Activated T-cell treated with anti-CD3 and anti-CD28 coated beads for 4 hours (primary cell): Measurements from ENCODE around the gene LRRC18.

Experiments
- DNase-seq: peaks from one replicate; pipeline ENCODE4 v3.0.0-alpha.2; 2020

The LRRC18 gene

DNA sequence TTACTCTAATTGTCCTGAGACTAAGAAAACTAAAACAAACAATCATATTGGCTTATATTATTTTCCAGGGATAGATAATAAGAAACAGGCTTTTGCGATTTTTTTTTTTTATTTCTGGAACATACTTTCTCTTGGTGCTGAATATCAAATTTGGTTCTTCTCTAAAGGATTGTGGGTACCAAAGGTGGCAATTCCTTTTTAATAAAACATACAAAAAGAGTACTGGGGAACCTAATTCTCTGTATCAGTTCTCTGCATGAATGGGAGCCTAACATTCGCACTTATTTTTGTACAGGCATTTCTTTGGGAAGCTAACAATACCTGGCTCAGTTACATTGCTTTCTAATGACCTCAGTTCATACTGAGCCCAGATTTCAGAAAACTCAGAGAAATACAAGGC lies 32.8 kb downstream of the LRRC18 start:
- DNase-seq = no peak

DNA sequence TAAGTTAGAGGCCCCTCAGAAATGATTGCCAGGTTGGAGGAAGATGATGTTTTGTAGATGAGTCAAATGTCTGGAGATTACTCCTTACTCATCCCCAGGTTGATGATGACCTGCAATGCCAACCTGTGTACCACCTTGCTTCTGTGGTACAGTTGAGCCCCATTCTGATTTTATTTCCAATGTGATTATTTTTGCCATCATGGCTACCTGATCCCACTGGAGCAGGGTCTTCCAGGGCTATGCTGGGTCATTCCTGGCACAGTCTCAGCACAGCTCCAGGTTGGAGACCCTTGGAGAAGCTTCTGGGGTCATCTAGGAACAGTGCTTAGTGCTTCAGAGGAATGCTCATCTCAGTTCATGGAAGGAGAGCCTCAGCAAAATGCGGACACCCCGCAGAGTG lies 34.3 kb downstream of the LRRC18 start:
- DNase-seq = no peak

DNA sequence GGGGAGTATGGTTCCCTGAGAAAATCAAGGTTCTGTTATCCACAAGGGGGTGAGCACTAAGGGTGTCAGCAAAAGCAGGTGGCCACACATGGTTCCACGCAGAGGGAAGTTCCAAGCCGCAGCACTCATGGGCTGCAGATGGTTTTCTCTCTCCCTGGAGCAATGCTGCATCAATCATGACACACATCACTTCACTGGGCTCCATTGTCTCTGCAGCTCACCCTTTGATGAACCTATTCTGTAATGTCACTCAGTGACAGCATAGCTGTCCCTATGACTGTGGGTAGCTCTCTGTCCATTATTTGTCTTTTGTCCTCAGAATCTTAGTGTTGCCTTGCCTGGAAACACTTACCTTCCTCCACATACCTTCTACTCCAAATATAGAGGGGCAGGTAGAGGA lies 34.8 kb downstream of the LRRC18 start:
- no peak for DNase-seq

DNA sequence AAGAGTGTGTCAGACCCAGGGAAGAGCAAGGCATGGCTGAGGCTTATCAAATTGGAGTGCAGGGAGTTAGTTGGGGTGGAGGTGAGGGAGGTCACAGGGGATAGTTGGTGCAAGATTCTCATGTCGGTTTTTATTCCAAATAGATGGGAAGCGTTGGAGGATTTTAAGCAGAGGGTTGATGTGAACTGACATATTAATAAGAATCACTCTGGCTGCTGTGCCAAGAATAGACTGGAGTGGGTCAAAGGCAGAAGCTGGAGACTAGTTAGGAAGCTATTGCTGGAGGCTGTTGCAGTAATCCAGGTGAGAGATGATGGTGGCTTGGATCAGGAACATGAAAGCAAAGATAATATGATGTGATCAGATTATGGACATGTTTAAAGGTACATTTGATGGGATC lies 36.5 kb downstream of the LRRC18 start:
- DNase-seq = no peak

DNA sequence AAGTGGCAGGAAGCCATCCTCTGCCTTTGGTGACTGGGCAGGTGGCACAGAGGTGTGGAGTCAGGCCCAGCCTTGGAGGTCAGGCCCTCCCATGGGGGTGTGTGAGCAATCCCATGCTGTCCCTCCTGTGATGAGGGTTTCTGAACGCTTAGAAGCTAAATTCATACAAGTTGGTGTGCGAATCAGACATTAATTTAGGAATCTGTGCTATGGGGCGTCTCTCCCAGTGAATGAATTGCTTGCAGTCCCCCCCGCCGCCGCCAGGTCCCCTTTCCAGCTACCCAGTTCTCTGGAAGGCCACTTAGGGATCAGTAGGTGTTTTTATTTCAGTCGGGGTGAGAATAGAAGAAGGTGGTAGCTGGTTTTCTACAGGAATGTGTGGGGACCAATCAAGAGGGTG lies 37.5 kb downstream of the LRRC18 start:
- no peak for DNase-seq

DNA sequence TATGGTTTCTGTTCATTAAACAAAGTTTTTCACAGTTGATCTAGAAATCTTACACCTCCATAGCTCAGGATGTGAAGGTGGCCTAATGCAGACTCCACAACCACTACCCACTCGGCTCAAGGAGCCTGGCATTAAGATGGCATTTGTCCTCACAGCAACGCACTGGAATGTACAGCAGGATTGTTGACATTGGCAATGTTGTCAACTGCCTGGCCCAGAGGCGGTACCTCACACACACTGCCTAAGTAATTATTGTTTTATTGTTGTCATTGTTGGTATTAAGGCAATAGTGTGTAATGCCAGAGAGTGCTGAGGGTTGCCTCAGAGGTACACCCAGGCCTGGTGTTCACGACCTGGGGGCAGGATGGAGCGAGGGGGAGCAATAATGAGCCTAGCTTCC lies 38.3 kb downstream of the LRRC18 start:
- no peak for DNase-seq

DNA sequence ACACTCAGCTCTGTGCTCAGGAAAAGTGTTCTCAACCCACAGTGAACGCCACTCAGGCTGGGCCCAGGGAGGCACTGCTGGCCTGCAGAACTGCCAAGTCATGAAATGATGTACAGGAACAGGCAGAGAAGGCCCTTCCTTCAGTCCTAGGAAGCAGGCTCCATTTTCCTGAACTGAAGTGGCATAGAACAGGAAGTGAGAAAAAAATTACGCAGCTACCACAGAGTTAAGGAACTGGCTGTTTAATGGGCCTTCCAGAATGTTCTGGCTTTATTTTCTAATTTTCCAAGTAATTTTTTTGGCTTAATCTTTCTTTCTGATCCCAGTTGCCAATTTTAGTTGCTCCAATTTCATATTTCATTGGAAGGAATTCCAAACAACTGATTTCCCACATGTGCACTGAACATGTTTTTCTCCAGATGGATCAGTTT lies 39.3 kb downstream of the LRRC18 start:
- DNase-seq = no peak

DNA sequence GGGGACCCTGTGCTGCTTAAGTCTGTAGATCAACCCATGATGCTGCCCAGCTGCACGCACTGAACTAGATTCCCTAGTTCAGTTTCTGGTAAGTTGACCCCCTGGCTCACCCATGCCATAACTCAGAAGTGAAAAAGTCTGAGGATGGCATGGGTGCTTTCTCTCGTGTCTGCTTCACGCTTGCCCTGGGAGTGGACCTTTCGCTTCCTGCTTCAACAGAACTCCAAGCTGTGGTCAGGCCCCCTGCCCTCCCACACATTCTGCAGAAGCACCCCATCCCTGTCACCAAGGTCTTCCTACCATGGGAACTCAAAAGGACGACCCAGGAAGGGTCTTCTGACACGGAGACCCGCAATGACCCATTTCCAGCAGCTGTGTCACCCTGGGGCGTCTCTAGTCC lies 39.9 kb downstream of the LRRC18 start:
- no peak for DNase-seq

DNA sequence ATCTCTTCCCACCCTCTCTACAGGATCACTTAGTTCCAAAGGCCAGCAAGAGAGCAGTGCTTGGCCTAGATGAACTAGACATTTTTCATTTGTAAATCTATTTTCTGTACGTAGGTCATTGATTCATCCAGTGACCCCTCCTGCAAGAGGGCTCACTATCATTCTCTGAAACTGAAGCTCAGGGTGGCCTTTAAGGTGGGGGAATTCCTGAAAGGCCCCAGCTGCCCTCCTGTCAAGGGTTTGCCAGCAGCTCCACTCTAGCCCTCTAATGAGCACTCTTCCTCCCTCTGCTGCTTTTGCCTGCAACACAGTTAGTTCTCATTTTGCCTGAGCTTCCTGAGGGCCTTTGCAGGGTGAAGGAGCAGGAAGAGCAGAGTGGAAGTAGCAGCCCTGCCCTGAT lies 41.2 kb downstream of the LRRC18 start:
- no peak for DNase-seq

DNA sequence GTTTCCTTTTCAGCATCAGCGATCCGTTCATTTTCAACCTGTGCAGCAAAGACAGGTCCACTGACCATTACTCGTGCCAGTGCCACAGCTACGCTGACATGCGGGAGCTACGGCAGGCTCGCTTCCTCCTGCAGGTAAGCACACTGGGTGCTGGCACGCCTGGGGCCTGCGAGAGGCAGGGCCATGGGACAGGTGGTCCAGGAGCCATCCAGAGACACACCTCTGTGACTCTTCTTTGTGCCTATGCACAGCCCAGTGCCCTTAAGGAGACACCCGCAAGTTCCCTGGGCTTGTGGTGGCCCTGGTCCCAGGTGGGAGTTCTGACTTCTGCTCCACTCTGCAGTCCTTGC lies 42.2 kb downstream of the LRRC18 start:
- DNase-seq = no peak

DNA sequence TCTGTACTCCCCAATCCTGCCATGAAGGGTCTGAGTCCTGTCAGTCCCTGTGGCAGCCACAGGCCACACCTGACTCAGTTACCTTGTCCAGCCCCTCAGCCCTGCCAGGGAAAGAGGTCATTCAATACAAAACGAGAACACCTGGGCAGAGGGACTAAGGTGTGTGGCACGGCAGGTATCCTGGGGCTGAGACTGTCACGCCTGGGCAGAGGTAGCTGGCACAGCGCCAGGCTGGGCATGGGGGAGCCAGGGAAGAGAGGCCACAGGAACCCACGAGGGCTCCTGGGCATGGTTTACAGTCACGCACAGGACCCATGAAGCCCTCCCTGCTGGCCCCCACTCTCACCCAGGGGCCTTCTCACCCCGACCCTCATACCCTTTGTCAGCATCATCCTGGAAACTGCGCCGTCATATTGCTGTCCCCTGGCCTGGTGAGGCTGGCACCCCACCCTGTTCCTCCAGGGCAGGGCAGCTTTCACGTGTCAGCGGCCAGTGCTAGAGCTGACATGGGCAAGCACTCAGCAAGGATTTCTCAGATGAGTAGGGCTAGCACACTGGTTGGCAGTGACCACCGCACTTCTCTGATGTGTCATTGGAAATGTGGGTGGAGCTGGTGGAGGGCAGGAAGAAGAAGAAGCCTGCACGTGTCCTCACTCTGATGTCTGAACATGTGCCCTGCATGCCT lies 42.7 kb downstream of the LRRC18 start:
- no peak for DNase-seq

DNA sequence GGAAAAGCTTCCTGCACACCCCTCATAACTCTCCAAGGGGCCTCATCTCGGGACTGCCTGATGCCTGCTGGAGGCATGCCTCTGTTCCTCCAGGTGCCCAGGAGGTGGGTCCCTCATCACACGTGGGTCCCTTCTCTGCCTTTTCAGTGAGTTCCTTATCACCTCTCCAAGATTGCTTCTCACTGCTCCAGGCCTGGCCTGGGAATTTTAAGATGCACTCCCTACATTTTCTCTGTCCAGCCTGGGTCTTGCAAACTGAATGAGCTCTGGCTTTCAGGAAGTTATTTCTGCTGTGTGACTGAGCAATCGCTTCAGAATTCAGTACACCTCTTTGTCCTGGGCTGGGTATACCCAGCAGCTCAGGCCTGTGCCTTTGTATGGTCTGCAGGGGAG lies 43.8 kb downstream of the LRRC18 start:
- DNase-seq = no peak

DNA sequence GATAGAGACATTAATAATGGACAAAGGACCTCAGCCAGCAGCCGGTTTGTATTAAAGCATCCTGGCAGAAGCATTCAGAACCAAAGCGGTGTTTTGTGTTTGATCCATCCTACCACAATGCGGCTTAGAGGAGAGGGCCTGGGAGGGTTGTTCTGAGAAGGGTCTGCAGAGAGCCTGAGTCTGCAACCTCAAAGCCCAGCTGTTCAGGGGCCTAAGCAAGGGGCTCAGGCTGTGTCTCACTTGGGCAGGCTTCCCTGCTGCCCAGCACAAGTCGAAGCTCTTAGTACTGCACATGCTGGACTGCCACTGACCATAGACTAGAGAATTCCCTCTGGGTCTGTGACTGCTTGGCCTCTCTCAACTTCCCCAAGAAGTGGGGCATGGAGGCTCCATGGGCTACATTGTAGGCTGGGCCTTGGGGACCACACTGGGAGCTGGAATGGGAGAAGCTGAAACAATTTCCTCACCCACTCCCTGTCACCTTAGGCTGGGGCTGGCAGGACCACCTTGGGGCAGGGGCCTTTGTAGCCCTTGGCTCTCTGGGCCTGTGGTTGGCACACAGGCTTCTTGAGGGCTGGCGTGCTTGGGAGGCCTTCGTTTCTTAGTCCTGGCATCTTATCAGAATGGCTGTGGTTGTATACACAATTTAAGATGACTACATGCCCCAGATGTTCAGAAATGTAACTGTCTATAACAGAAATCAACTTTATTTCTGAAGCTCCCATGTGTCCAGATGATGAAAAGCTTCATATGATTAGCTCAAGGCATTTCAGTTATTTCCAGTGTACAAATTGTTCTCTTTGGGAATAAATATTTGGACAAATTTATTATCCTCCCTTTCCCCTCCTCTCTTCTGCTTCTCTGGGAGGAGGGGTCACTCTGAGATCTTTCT lies 44.5 kb downstream of the LRRC18 start:
- no peak for DNase-seq

DNA sequence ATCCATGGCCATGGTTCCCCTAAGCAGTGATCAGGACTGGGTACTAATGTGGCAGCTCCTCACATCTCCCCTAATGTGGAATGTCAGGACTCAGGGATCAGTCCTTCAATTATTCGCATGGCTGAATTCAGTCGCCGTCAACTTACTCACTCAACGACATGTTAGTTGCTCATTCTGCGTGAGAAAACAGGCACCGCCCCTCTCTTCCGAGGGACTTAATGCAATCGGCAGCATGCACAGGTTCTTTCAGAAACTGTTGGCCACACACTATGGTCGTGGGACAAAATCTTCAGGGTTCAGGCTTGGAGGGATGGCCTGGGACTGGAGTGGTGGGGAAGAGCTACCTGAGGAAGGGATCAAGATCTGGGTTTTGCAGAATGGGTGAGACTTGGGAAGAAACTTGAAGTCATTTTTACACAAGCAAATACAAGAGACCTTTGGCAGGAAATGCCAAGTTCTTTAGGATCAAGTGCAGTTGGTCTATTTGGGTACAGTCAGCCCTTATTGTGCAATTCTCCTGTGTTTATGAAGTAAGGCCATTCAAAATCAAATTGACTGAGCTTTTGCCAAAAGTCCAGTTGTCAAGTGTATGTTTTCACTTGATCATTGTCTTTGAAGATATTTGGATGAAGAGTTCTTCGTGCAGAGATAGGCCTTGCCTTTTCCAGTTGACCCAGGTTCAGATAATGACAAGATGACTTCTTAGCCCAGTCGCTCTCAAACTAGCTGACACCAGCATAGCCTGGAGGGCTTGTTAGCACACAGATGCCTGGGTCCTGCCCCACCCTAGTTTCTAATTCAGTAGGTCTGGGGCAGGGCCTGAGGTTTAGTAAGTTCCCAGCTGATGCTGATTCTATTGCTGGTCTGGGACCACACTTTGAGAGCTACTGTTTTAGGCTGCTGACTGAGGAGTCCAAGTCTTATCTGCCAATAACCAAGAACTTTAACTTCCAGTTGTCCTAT lies 48.5 kb downstream of the LRRC18 start:
- no peak for DNase-seq

DNA sequence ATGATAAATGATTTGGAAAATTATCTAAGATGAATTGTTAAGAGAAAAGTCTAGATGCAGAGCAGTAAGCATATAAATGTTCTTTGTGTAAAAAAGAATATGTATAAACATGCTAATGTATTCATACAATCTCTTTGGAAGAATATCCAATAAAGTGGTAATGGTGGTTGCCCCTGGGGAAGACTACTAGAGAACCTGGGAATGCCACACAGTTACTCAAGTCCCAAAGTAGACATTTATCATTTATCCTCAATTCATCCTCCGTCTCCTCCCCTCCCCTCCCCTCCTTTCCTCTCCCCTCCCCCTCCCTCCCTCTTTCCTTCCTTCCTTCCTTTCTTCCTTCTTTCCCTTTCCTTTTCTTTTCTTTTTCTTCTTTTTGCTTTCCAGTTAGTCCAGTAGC lies 51.7 kb downstream of the LRRC18 start:
- DNase-seq = no peak

DNA sequence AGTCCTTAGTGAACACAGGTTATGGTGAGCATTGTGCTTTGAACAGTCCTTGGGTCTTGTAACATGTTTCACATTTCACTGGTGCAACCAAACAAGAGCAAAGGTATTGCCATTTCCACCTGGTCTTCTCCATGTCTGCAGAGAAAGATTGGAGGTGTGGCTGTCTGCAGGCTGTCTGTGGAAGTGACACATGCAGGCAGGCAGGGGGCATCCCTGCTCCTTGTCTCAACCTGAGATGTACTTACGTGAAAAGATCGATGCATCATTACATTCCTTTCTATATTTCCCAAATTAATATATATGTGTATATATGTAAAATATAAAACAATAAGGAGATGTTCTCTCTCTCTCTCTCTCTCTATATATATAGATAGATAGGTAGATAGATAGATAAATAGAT lies 54.3 kb downstream of the LRRC18 start:
- no peak for DNase-seq

DNA sequence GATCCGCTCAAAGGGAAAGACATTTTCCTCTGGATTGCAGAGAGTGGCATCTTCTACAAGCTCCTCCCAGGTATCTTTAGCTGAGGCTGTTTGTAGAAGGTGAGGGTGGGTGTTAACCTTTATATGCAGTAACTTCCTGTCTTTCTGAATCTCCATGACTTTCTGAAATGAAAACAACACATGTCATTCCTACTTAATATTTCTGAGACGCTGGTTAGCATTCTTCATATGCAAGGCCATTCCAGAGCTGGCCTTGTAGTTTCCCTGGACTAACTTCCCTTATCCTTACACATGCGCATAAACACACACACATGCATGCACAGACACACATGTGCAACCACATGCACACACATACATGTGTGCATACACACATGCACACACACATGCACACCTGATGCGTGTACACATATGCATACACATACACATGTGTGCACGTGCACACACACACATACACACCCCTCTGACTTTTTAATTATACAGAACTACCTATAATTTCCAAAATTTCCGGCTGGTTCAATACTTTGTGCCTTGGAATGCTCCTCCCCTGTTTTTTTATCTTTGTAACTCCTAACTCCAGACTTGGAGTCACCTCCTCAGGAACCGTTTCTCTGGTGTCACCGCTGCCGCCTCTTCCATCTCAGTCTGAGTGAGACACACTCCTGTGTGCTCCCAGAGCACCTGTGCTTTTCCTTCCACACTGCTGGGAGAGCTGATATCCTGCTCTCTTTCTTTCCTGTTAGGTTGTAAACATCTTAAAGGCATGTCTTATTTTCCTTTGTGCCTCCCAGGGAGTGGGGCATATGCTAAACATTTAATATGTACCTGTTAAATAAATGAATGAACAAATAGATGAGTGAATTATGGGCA lies 55.2 kb downstream of the LRRC18 start:
- DNase-seq = no peak

DNA sequence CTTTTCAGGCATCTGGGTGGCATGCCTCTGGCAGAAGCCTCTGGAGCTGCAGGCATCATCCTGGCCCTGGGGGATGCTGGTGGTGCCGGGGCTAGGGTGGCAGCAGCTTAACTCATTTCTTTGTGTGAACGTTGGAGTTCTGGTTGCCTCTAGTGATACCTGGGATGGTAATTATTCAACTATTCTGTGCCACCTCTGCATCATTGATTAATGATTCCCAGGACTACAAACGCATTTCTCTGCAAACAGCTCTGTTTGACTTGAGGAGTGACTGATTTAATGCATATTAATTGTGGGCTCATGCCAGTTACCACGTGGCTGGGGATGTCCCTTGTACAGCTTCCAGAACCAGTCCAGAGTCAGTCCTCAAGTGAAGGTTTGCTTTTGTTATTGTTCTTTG lies 55.9 kb downstream of the LRRC18 start:
- no peak for DNase-seq

DNA sequence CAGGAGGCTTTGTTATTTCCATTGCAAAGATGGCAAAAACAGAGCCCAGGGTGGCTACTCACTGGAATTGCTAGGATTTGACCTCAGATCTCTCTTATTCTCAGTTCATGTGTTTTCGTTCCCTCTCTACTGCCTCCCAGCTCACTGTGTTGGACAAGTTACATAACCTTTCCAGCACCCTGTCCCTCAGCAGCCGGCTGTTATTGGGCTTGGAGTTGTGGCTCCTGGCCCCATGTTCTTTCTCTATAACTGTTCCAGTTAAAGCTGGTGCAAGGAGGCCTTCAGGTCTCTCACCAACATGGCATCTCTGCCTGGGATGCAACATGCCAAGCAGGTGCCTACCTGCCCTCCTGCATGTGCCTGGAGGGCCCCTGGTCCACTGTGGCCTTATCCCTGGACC lies 56.8 kb downstream of the LRRC18 start:
- no peak for DNase-seq

DNA sequence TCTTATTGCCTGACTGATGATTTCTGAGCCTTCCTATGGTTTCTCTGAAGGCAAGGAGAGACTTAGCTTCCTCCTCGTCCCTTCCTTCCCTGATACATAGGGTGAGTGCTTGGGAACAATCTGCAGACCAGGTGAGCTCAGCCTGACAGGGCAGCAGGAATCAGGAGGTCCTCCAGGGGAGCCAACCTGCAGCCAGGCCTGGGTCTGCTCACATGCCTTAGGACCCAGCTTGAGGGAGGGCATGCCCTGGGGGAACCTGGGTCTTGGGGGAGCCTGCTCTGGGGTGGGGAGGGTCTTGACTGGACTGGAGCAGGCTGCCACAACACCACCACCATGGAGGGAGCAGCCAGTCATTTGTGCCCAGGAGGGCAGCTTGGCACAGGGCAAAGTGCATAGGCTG lies 57.7 kb downstream of the LRRC18 start:
- DNase-seq = no peak

DNA sequence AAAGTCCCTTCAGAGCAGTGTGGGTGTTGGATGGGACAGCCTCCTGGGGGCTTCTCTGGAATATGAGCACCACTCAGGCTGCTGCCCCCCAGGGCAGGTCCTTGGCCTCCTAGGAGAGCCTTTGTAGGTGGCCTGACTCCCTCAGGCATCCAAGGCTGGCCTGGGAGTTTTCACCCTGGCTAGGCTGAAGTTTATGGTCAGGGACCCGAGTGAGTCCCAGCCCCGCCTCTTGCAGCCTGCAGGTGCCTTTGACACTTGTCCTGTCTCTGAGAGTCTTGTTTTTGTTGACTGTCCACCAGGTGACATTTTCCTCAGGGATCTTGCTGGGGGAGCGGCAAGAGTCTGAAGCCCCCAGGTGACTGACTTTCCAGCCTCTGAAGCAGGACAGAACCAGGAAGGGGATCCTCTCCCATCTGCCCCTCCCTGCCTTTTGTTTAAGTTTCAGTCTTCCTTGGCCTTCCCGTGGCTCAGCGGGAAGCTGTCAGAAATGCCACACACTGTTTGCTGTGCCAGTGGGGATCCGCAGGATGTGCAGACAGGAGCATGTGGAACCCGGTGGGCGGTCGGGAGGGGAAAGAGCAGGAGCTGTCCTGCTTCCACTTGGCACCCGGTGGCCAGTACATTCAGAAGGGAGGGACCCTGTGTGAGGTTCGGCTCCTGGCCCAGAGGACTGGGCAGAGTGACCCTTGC lies 59.5 kb downstream of the LRRC18 start:
- no peak for DNase-seq

DNA sequence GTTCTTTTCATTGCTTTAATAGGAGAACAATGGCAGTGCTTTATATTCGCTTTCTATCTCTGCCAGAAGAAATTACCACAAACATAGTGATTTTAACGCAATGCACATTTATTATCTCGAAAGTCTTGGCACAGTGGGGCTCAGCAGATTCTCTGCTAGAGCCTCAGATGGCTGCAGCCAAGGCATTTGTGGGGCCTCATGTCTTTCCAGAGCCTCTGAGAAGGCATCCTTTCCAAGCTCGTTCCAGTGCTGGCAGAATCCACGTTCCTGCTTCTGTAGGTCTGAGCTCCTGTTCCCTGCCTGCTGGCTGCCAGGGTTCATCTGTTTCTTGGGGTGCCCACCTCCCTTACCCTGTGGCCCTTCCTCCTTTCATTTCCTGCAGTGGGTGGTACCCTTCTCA lies 60.2 kb downstream of the LRRC18 start:
- no peak for DNase-seq
